GM19372 (cell line): ENCODE measurements around the gene PRKAB2.
"Not testable (repeated sequence)": the region's sequence is repeated elsewhere in the genome, so short reads cannot be mapped to it uniquely, and the experiment has no call there.

Experiments used
- ATAC-seq: cut with Tn5 transposase; IDR thresholded peaks from one replicate; pipeline ENCODE4 v1.9.1; 2021; ENCODE audit warnings: mild to moderate bottlenecking, low read depth, moderate library complexity; ENCODE audit not compliant: unreplicated experiment

PRKAB2 gene

GRCh38 chr1:147177611-147178380, 5.5 kb upstream of the PRKAB2 start:
- no peak for ATAC-seq

GRCh38 chr1:147171399-147172167, 687 bp downstream of the PRKAB2 start:
- no peak for ATAC-seq

GRCh38 chr1:147169840-147170674, 2.2 kb downstream of the PRKAB2 start:
- ATAC-seq, result no peak

GRCh38 chr1:147169171-147169570, 3.1 kb downstream of the PRKAB2 start:
- ATAC-seq, result no peak

- no peak for ATAC-seq
Measured at GRCh38 chr1:147168626-147169058, 3.6 kb downstream of the PRKAB2 start.

- ATAC-seq, result no peak
Measured at GRCh38 chr1:147167365-147167764, 4.9 kb downstream of the PRKAB2 start.

GRCh38 chr1:147163019-147163418, 9.3 kb downstream of the PRKAB2 start:
- no peak for ATAC-seq

- ATAC-seq, result no peak
Measured at GRCh38 chr1:147162093-147162492, 10.2 kb downstream of the PRKAB2 start.

GRCh38 chr1:147157116-147157515, 15.2 kb downstream of the PRKAB2 start:
- ATAC-seq, result not testable (repeated sequence)

GRCh38 chr1:147156642-147157041, 15.6 kb downstream of the PRKAB2 start:
- ATAC-seq, result no peak

- no peak for ATAC-seq
Measured at GRCh38 chr1:147152772-147153171, 19.5 kb downstream of the PRKAB2 start.

GRCh38 chr1:147151244-147151643, 21.0 kb downstream of the PRKAB2 start:
- no peak for ATAC-seq

GRCh38 chr1:147142886-147143285, 29.4 kb downstream of the PRKAB2 start:
- ATAC-seq, result no peak

- ATAC-seq, result not testable (repeated sequence)
Measured at GRCh38 chr1:147130721-147131120, 41.5 kb downstream of the PRKAB2 start.

GRCh38 chr1:147129116-147129873, 43.0 kb downstream of the PRKAB2 start:
- no peak for ATAC-seq

GRCh38 chr1:147124266-147124665, 48.0 kb downstream of the PRKAB2 start:
- no peak for ATAC-seq

- no peak for ATAC-seq
Measured at GRCh38 chr1:147117109-147117508, 55.2 kb downstream of the PRKAB2 start.

- ATAC-seq, result no peak
Measured at GRCh38 chr1:147115496-147115895, 56.8 kb downstream of the PRKAB2 start.

- not testable (repeated sequence) for ATAC-seq
Measured at GRCh38 chr1:147115079-147115478, 57.2 kb downstream of the PRKAB2 start.

- ATAC-seq, result not testable (repeated sequence)
Measured at GRCh38 chr1:147114353-147114752, 57.9 kb downstream of the PRKAB2 start.
